GM12892 (cell line): ENCODE data around the gene SMYD3.

Experiments used
- POLR2A ChIP-seq: IDR thresholded peaks from 2 replicates; pipeline ENCODE4 v1.6.1; 2011; ENCODE audit warnings: low read depth, low read length, control low read depth
- POLR2AphosphoS5 ChIP-seq: IDR thresholded peaks from 2 replicates; pipeline ENCODE4 v1.6.1; 2011; ENCODE audit warnings: low read depth, low read length, control low read depth
- TAF1 ChIP-seq: IDR thresholded peaks from 2 replicates; pipeline ENCODE4 v1.6.1; 2011; ENCODE audit warnings: low read depth, mild to moderate bottlenecking, control low read depth, low read length, borderline replicate concordance

GRCh38 chr1:245763873-245764331 lies 743.2 kb downstream of the SMYD3 start:
- TF ChIP-seq POLR2AphosphoS5 (no peak), POLR2A (no peak), TAF1 (no peak)
